HepG2 (cell line): Measurements from ENCODE around the gene IMMT. TPM values are rescaled to one million over a fixed set of nuclear protein-coding genes. Genes with fewer than 3 reads are reported as not detected.

ENCODE experiments used
- FOXC1 ChIP-seq: sonication (generic); formaldehyde crosslinking; IDR thresholded peaks from 2 replicates; pipeline ENCODE4 v1.8.0; 2022; ENCODE audit warnings: mild to moderate bottlenecking, missing genetic modification reagents, borderline replicate concordance
- LCORL ChIP-seq, 2 experiments: fragments of 450-650 bp in 1 of 2; sonication (generic) in 1 of 2; formaldehyde crosslinking in 1 of 2; IDR thresholded peaks; 2 replicates each; pipeline versions ENCODE4 v1.5.0 to v1.6.1; 2017 to 2020; ENCODE audit warnings: antibody characterized with exemption in 1 of 2, missing genetic modification reagents in 1 of 2
- MLXIP ChIP-seq: sonication (generic); formaldehyde crosslinking; IDR thresholded peaks from 2 replicates; pipeline ENCODE4 v1.9.0; 2021; ENCODE audit warnings: missing genetic modification reagents, borderline replicate concordance
- POLR2AphosphoS5 ChIP-seq: IDR thresholded peaks from 2 replicates; pipeline ENCODE4 v1.6.1; 2012; ENCODE audit warnings: low read depth, low read length
- SMAD3 ChIP-seq: sonication (generic); formaldehyde crosslinking; IDR thresholded peaks from 2 replicates; pipeline ENCODE4 v1.4.0; 2020; ENCODE audit warnings: missing genetic modification reagents
- SP2 ChIP-seq: sonication (generic); formaldehyde crosslinking; IDR thresholded peaks from 2 replicates; pipeline ENCODE4 v1.5.1; 2020; ENCODE audit warnings: mild to moderate bottlenecking, missing genetic modification reagents
- SP5 ChIP-seq: IDR thresholded peaks from 2 replicates; pipeline ENCODE4 v1.6.1; 2016; ENCODE audit warnings: low read depth, borderline replicate concordance
- SYNCRIP ChIP-seq: fragments of 200-400 bp; formaldehyde crosslinking; IDR thresholded peaks from 2 replicates; pipeline ENCODE4 v1.6.1; 2018; ENCODE audit warnings: mild to moderate bottlenecking, low read depth, low read length; ENCODE audit not compliant: insufficient read depth
- THAP7 ChIP-seq: sonication (generic); formaldehyde crosslinking; IDR thresholded peaks from 2 replicates; pipeline ENCODE4 v1.8.1; 2023; ENCODE audit warnings: mild to moderate bottlenecking, missing genetic modification reagents
- THAP8 ChIP-seq: sonication (generic); formaldehyde crosslinking; IDR thresholded peaks from 2 replicates; pipeline ENCODE4 v1.5.1; 2020; ENCODE audit warnings: missing genetic modification reagents, mild to moderate bottlenecking, borderline replicate concordance
- TOPORS ChIP-seq: sonication (generic); formaldehyde crosslinking; IDR thresholded peaks from 2 replicates; pipeline ENCODE4 v1.8.0; 2023; ENCODE audit warnings: mild to moderate bottlenecking, missing genetic modification reagents
- TP53 ChIP-seq: sonication (generic); formaldehyde crosslinking; conservative IDR thresholded peaks from 2 replicates; pipeline ENCODE4 v1.4.0; 2020; ENCODE audit warnings: missing genetic modification reagents
- XRCC5 ChIP-seq: fragments of 200-400 bp; formaldehyde crosslinking; optimal IDR thresholded peaks from 2 replicates; pipeline ENCODE3; 2017; ENCODE audit warnings: mild to moderate bottlenecking, low read length
- ZBTB20 ChIP-seq: sonication (generic); formaldehyde crosslinking; IDR thresholded peaks from 2 replicates; pipeline ENCODE4 v1.8.1; 2023; ENCODE audit warnings: missing genetic modification reagents, low read depth, mild to moderate bottlenecking, borderline replicate concordance
- ZFP1 ChIP-seq: IDR thresholded peaks from 2 replicates; pipeline ENCODE4 v1.6.1; 2016
- ZNF337 ChIP-seq: sonication (generic); formaldehyde crosslinking; IDR thresholded peaks from 2 replicates; pipeline ENCODE4 v1.5.1; 2020; ENCODE audit warnings: missing genetic modification reagents, low read depth, mild to moderate bottlenecking, borderline replicate concordance
- ZNF468 ChIP-seq: sonication (generic); formaldehyde crosslinking; IDR thresholded peaks from 2 replicates; pipeline ENCODE4 v1.8.0; 2022; ENCODE audit warnings: mild to moderate bottlenecking, moderate library complexity, missing genetic modification reagents
- ZNF530 ChIP-seq: sonication (generic); formaldehyde crosslinking; IDR thresholded peaks from 2 replicates; pipeline ENCODE4 v1.5.0; 2020; ENCODE audit warnings: low read depth, mild to moderate bottlenecking, missing genetic modification reagents
- ZNF558 ChIP-seq: sonication (generic); formaldehyde crosslinking; IDR thresholded peaks from 2 replicates; pipeline ENCODE4 v1.9.0; 2022; ENCODE audit warnings: mild to moderate bottlenecking, missing genetic modification reagents, borderline replicate concordance
- ZNF570 ChIP-seq: sonication (generic); formaldehyde crosslinking; IDR thresholded peaks from 2 replicates; pipeline ENCODE4 v1.4.0; 2020; ENCODE audit warnings: mild to moderate bottlenecking, missing genetic modification reagents, borderline replicate concordance
- ZNF605 ChIP-seq: sonication (generic); formaldehyde crosslinking; IDR thresholded peaks from 2 replicates; pipeline ENCODE4 v1.8.0; 2022; ENCODE audit warnings: mild to moderate bottlenecking, missing genetic modification reagents
- ZNF670 ChIP-seq: sonication (generic); formaldehyde crosslinking; IDR thresholded peaks from 2 replicates; pipeline ENCODE4 v1.8.0; 2022; ENCODE audit warnings: mild to moderate bottlenecking, missing genetic modification reagents, borderline replicate concordance
- ZNF746 ChIP-seq: sonication (generic); formaldehyde crosslinking; IDR thresholded peaks from 2 replicates; pipeline ENCODE4 v1.8.0; 2022; ENCODE audit warnings: mild to moderate bottlenecking, missing genetic modification reagents
- ZNF788 ChIP-seq: sonication (generic); formaldehyde crosslinking; IDR thresholded peaks from 2 replicates; pipeline ENCODE4 v1.5.0; 2020; ENCODE audit warnings: mild to moderate bottlenecking, missing genetic modification reagents, borderline replicate concordance
- ZNF816 ChIP-seq: sonication (generic); formaldehyde crosslinking; IDR thresholded peaks from 2 replicates; pipeline ENCODE4 v1.8.0; 2022; ENCODE audit warnings: missing genetic modification reagents, mild to moderate bottlenecking, borderline replicate concordance
- polyA plus RNA-seq, 8 experiments: library from polyadenylated mRNA; depleted of rRNA in 3 of 8; stranded (reverse) in 7 of 8; unstranded in 1 of 8; fragments of >200 nt; fragmentation: Illumina TruSeq in 4 of 8; extraction: Trizol in 4 of 8; gene quantifications; 2 replicates each; pipeline versions ENCODE4 v1.2.1 to v1.2.3, GENCODE V29; 2011 to 2016; ENCODE audit warnings: low read depth in 4 of 8, missing spikeins in 1 of 8, mixed read lengths in 1 of 8; ENCODE audit not compliant: insufficient read depth in 1 of 8
- total RNA-seq, 5 experiments: library from RNA; depleted of rRNA; stranded (reverse); fragments of >200 nt; fragmentation: Illumina TruSeq; extraction: Trizol; gene quantifications; 2 replicates each; pipeline ENCODE4 v1.2.3, GENCODE V29; 2016; ENCODE audit warnings: low read depth in 1 of 5

The IMMT gene
- total and polyA plus RNA-seq, 2 of the 13 experiments (the other 11 are each of a cell fraction or from before 2014, with no cell fraction given) = 63.5 to 119 TPM

GRCh38 chr2:86105969-86106945, 89.0 kb downstream of the IMMT start, which contains the start of gene PTCD3 (continued):
- peak; percentile 81; the same call in 1 of the 2 replicates for TF ChIP-seq ZNF570 (CRISPR knock-in tag)
- TF ChIP-seq ZNF788 (CRISPR knock-in tag) = peak; percentile 92
- TF ChIP-seq LCORL (IDR thresholded peaks at IDR 0.05) = no peak
- TF ChIP-seq LCORL (CRISPR knock-in tag; IDR thresholded peaks at IDR 0.05) = peak; percentile 61; the same call in 1 of the 2 replicates
- TF ChIP-seq ZFP1 (CRISPR knock-in tag) = 0 out of 2 replicates have a peak, but pooled peaks have one; percentile 52
- peak; percentile 94; the same call in 1 of the 2 replicates for TF ChIP-seq FOXC1 (CRISPR knock-in tag)
- no peak for TF ChIP-seq ZNF337 (CRISPR knock-in tag)
- peak; percentile 24 for TF ChIP-seq XRCC5
- no peak for TF ChIP-seq THAP8
- TF ChIP-seq ZNF530 (CRISPR knock-in tag) = no peak
- TF ChIP-seq MLXIP = no peak; the same call in 1 of the 2 replicates
- peak; percentile 51; the same call in 1 of the 2 replicates for TF ChIP-seq ZBTB20 (CRISPR knock-in tag)
- 0 out of 2 replicates have a peak, but pooled peaks have one; percentile 69 for TF ChIP-seq TOPORS (CRISPR knock-in tag)
- TF ChIP-seq SP5 (CRISPR knock-in tag) = 0 out of 2 replicates have a peak, but pooled peaks have one; percentile 33
- TF ChIP-seq ZNF670 = no peak; the same call in 1 of the 2 replicates
- peak; percentile 59 for TF ChIP-seq THAP7 (CRISPR knock-in tag)
- TF ChIP-seq ZNF468 (CRISPR knock-in tag) = no peak
- TF ChIP-seq SYNCRIP = no peak
- peak; percentile 61; the same call in 1 of the 2 replicates for TF ChIP-seq SMAD3 (CRISPR knock-in tag)
- TF ChIP-seq ZNF605 (CRISPR knock-in tag) = peak; percentile 88
- TF ChIP-seq POLR2AphosphoS5 = peak; percentile 98
- TF ChIP-seq ZNF816 = no peak; the same call in 1 of the 2 replicates
- 0 out of 2 replicates have a peak, but pooled peaks have one; percentile 10 for TF ChIP-seq TP53 (CRISPR knock-in tag)
- peak; percentile 61 for TF ChIP-seq SP2 (CRISPR knock-in tag)
- no peak; the same call in 1 of the 2 replicates for TF ChIP-seq ZNF558 (CRISPR knock-in tag)
- peak; percentile 40; the same call in 1 of the 2 replicates for TF ChIP-seq ZNF746
